Gastrocnemius medialis (tissue), 4 donors: ENCODE data around the gene JADE2. TPM values are rescaled to one million over a fixed set of nuclear protein-coding genes. Genes with fewer than 3 reads are reported as not detected.

Experiments
- ATAC-seq, 2 donors: fragments of 150-250 bp; one replicate each; pipeline ENCODE4 v1.9.1; 2016
- DNase-seq, 2 donors: peaks; one replicate each; pipeline ENCODE4 v3.0.0-alpha.2; 2019
- H3K27ac ChIP-seq, 4 donors: fragments of 200-600 bp; sonication (generic); 1 replicate in 1 of 4; 2 replicates in 3 of 4; pipeline ENCODE4 v1.5.1; 2016 to 2018; ENCODE audit warnings: mild to moderate bottlenecking in 2 of 4, moderate library complexity in 1 of 4
- H3K27me3 ChIP-seq, 3 donors: fragments of 200-600 bp; sonication (generic) in 2 of 3; 1 replicate in 1 of 3; 2 replicates in 2 of 3; pipeline versions ENCODE4 v1.5.1 to v1.6.0; 2016 to 2019; ENCODE audit warnings: mild to moderate bottlenecking in 1 of 3, moderate library complexity in 1 of 3
- H3K36me3 ChIP-seq, 2 donors: fragments of 200-600 bp; sonication (generic) in 1 of 2; one replicate each; pipeline ENCODE4 v1.5.1; 2017 to 2018
- H3K4me1 ChIP-seq, 2 donors: fragments of 200-600 bp; sonication (generic) in 1 of 2; one replicate each; pipeline ENCODE4 v1.5.1; 2016 to 2017; ENCODE audit warnings: mild to moderate bottlenecking in 2 of 2
- H3K4me3 ChIP-seq, 4 donors: fragments of 200-600 bp; sonication (generic) in 3 of 4; 1 replicate in 1 of 4; 2 replicates in 3 of 4; pipeline ENCODE4 v1.5.1; 2016 to 2019; ENCODE audit warnings: mild to moderate bottlenecking in 2 of 4
- H3K9me3 ChIP-seq, 3 donors: fragments of 200-600 bp; sonication (generic) in 2 of 3; 1 replicate in 1 of 3; 2 replicates in 2 of 3; pipeline ENCODE4 v1.5.1; 2016 to 2019
- POLR2A ChIP-seq, 2 donors: fragments of 450-650 bp; IDR thresholded peaks; one replicate each; pipeline ENCODE4 v1.6.1; 2017; ENCODE audit warnings: antibody characterized with exemption in 2 of 2, mild to moderate bottlenecking in 2 of 2, moderate library complexity in 2 of 2
- in situ Hi-C, 4 donors: fragments of 200-750 bp; cut with MboI; loops; one replicate each; pipeline versions ENCODE4 v1.15.0 to v1.8.0; 2017; ENCODE audit warnings: low sequenced_read_pairs in 4 of 4
- intact Hi-C: fragments of 100-400 bp; cut with DNase I; formaldehyde crosslinking; loops from one replicate; pipeline ENCODE4 v1.15.1; 2023; ENCODE audit warnings: low total_unique reads
- total RNA-seq, 4 donors: library from RNA; depleted of rRNA; stranded (reverse); fragments of >200 nt; gene quantifications; one replicate each; pipeline versions ENCODE4 v1.1.0 to v1.2.3, GENCODE V29; 2016
- TF ChIP-seq, protein P1 (sequence below), 5 experiments: fragments of 450-650 bp in 3 of 5; fragments of 200-600 bp in 2 of 5; sonication (generic) in 2 of 5; IDR thresholded peaks in 4 of 5; conservative IDR thresholded peaks in 1 of 5; 1 replicate in 4 of 5; 2 replicates in 1 of 5; pipeline ENCODE4 v1.5.1; 2016 to 2019; ENCODE audit warnings: antibody characterized with exemption in 5 of 5, mild to moderate bottlenecking in 3 of 5, moderate library complexity in 3 of 5

Gene JADE2
- total RNA-seq, 4 donors from 2014 or later: 17.3 to 44.5 (median 19.8) TPM

DNA sequence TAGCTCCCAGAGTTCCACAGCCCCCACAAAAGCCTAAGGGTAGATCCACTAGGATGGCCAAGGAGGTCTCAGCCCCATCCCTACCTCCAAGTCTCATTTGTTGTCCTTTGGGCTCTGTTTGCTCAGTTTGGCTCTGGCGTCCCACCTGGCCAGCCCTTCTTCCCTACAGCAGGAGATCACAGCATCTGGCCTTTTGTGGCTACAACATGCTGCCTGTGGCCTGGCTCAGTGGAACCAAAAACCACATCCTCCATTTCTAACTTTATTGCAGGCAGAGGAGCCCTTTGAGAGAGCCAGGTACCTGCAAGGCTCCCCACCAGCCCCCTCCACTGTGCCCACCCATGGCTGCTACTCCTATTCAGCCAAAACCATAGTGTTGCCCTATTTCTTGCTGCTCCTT is 11.4 kb downstream of the JADE2 start:
- in situ Hi-C loops: no loop called here
- no peak overlapping the region for H3K27ac ChIP-seq
- peaks cover 11 to 15% of the 10 kb centered on the region in 2 donors for H3K4me1 ChIP-seq

GRCh38 chr5:134537297-134537696 is 11.8 kb downstream of the JADE2 start:
- in situ Hi-C loops: no loop called here

More for the DNA sequence above, 11.4 kb downstream of the JADE2 start:
- DNase-seq (no peak), ATAC-seq (no peak)
- Histone ChIP-seq H3K9me3 (no peaks in the 10 kb centered on the region), H3K36me3 (peaks cover 0 to 43% of the 10 kb centered on the region in 2 donors), H3K27me3 (no peaks in the 10 kb centered on the region), H3K4me3 (no peak overlapping the region)
- TF ChIP-seq, protein P1, sequence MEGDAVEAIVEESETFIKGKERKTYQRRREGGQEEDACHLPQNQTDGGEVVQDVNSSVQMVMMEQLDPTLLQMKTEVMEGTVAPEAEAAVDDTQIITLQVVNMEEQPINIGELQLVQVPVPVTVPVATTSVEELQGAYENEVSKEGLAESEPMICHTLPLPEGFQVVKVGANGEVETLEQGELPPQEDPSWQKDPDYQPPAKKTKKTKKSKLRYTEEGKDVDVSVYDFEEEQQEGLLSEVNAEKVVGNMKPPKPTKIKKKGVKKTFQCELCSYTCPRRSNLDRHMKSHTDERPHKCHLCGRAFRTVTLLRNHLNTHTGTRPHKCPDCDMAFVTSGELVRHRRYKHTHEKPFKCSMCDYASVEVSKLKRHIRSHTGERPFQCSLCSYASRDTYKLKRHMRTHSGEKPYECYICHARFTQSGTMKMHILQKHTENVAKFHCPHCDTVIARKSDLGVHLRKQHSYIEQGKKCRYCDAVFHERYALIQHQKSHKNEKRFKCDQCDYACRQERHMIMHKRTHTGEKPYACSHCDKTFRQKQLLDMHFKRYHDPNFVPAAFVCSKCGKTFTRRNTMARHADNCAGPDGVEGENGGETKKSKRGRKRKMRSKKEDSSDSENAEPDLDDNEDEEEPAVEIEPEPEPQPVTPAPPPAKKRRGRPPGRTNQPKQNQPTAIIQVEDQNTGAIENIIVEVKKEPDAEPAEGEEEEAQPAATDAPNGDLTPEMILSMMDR (IDR thresholded peaks at IDR 0.05 in 4 of 5, conservative IDR thresholded peaks at IDR 0.05 in 1 of 5): no peak
- no peak for TF ChIP-seq POLR2A (IDR thresholded peaks at IDR 0.05)
- intact Hi-C loops: no loop called here

GRCh38 chr5:134538296-134538695 is 12.8 kb downstream of the JADE2 start:
- TF ChIP-seq, protein P1 (IDR thresholded peaks at IDR 0.05 in 4 of 5, conservative IDR thresholded peaks at IDR 0.05 in 1 of 5): no peak
- no peak for TF ChIP-seq POLR2A (IDR thresholded peaks at IDR 0.05)
- H3K27me3 ChIP-seq: no peaks in the 10 kb centered on the region
- H3K27ac ChIP-seq: no peak overlapping the region
- intact Hi-C loops: no loop called here
- H3K9me3 ChIP-seq: no peaks in the 10 kb centered on the region
- no peak for ATAC-seq
- no peak for DNase-seq
- no peak overlapping the region for H3K4me3 ChIP-seq
- in situ Hi-C loops: no loop called here
- peaks cover 0 to 43% of the 10 kb centered on the region in 2 donors for H3K36me3 ChIP-seq
- peaks cover 0 to 2% of the 10 kb centered on the region in 2 donors for H3K4me1 ChIP-seq

More at GRCh38 chr5:134537297-134537696, 11.8 kb downstream of the JADE2 start:
- Histone ChIP-seq H3K4me3 (no peak overlapping the region), H3K27me3 (no peaks in the 10 kb centered on the region), H3K4me1 (peaks cover 7 to 11% of the 10 kb centered on the region in 2 donors), H3K9me3 (no peaks in the 10 kb centered on the region), H3K27ac (no peak overlapping the region), H3K36me3 (peaks cover 0 to 43% of the 10 kb centered on the region in 2 donors)
- intact Hi-C loops: no loop called here
- no peak for ATAC-seq
- no peak for DNase-seq
- TF ChIP-seq, protein P1 (IDR thresholded peaks at IDR 0.05 in 4 of 5, conservative IDR thresholded peaks at IDR 0.05 in 1 of 5): no peak
- no peak for TF ChIP-seq POLR2A (IDR thresholded peaks at IDR 0.05)

- H3K27me3 ChIP-seq: no peaks in the 10 kb centered on the region
Observed at GRCh38 chr5:134539732-134540131, 14.3 kb downstream of the JADE2 start.

More at GRCh38 chr5:134539732-134540131, 14.3 kb downstream of the JADE2 start:
- peaks cover 0 to 43% of the 10 kb centered on the region in 2 donors for H3K36me3 ChIP-seq
- DNase-seq (no peak), ATAC-seq (no peak)
- H3K27ac ChIP-seq: no peak overlapping the region
- no peak overlapping the region for H3K4me3 ChIP-seq
- in situ Hi-C loops (no loop called here), intact Hi-C loops (no loop called here)
- H3K4me1 ChIP-seq: peaks cover 5 to 14% of the 10 kb centered on the region in 2 donors
- TF ChIP-seq POLR2A (IDR thresholded peaks at IDR 0.05): no peak
- TF ChIP-seq, protein P1 (IDR thresholded peaks at IDR 0.05 in 4 of 5, conservative IDR thresholded peaks at IDR 0.05 in 1 of 5): no peak
- no peaks in the 10 kb centered on the region for H3K9me3 ChIP-seq
